H9 (cell line): ENCODE measurements around the gene ATP6V1G2. TPM values are rescaled to one million over a fixed set of nuclear protein-coding genes. Genes with fewer than 3 reads are reported as not detected.

ENCODE experiments used
- DNase-seq: peaks from one replicate; pipeline ENCODE4 v3.0.0-alpha.2; 2017
- H2AFZ ChIP-seq: one replicate; pipeline ENCODE4 v1.6.1; 2013; ENCODE audit warnings: mild to moderate bottlenecking, low read length, control low read depth, moderate library complexity
- H2AK5ac ChIP-seq: 2 replicates; pipeline ENCODE4 v1.6.1; 2013; ENCODE audit warnings: low read length, control low read depth, mixed read lengths; ENCODE audit not compliant: insufficient read length
- H2BK120ac ChIP-seq: one replicate; pipeline ENCODE4 v1.6.1; 2013; ENCODE audit warnings: low read depth, mild to moderate bottlenecking, low read length, control low read depth, inconsistent platforms; ENCODE audit not compliant: poor library complexity, severe bottlenecking
- H2BK12ac ChIP-seq: 2 replicates; pipeline ENCODE4 v1.6.1; 2013; ENCODE audit warnings: low read length, control low read depth, mixed read lengths, low read depth; ENCODE audit not compliant: insufficient read length
- H2BK15ac ChIP-seq: 2 replicates; pipeline ENCODE4 v1.6.1; 2013; ENCODE audit warnings: low read depth, low read length, control low read depth
- H2BK20ac ChIP-seq: one replicate; pipeline ENCODE4 v1.6.1; 2013; ENCODE audit warnings: low read depth, mild to moderate bottlenecking, low read length, control low read depth, inconsistent platforms; ENCODE audit not compliant: poor library complexity, severe bottlenecking
- H2BK5ac ChIP-seq: 2 replicates; pipeline ENCODE4 v1.6.1; 2013; ENCODE audit warnings: low read length, control low read depth, mixed read lengths; ENCODE audit not compliant: insufficient read length
- H3K14ac ChIP-seq: 2 replicates; pipeline ENCODE4 v1.6.1; 2013; ENCODE audit warnings: low read length, control low read depth; ENCODE audit not compliant: insufficient read depth
- H3K18ac ChIP-seq: 2 replicates; pipeline ENCODE4 v1.6.1; 2013; ENCODE audit warnings: low read depth, mild to moderate bottlenecking, mixed read lengths, low read length, control low read depth; ENCODE audit not compliant: insufficient read length
- H3K23ac ChIP-seq: 2 replicates; pipeline ENCODE4 v1.6.1; 2013; ENCODE audit warnings: low read length, control low read depth, mixed read lengths, low read depth; ENCODE audit not compliant: insufficient read length
- H3K23me2 ChIP-seq: 2 replicates; pipeline ENCODE4 v1.6.1; 2013; ENCODE audit warnings: low read depth, mild to moderate bottlenecking, mixed read lengths, low read length, control low read depth; ENCODE audit not compliant: insufficient read length, poor library complexity, severe bottlenecking
- H3K27ac ChIP-seq: 2 replicates; pipeline ENCODE4 v1.5.1; 2013; ENCODE audit warnings: low read length, control low read depth, mixed read lengths, low read depth; ENCODE audit not compliant: insufficient read length
- H3K27me3 ChIP-seq: 2 replicates; pipeline ENCODE4 v1.6.1; 2013; ENCODE audit warnings: low read length, control low read depth, inconsistent platforms; ENCODE audit not compliant: insufficient read depth
- H3K4ac ChIP-seq: 2 replicates; pipeline ENCODE4 v1.6.1; 2013; ENCODE audit warnings: low read depth, mild to moderate bottlenecking, control low read depth, inconsistent platforms, low read length, moderate library complexity
- H3K4me1 ChIP-seq: 2 replicates; pipeline ENCODE4 v1.6.1; 2013; ENCODE audit warnings: low read length, control low read depth, inconsistent platforms; ENCODE audit not compliant: insufficient read depth
- H3K4me2 ChIP-seq: 2 replicates; pipeline ENCODE4 v1.6.1; 2013; ENCODE audit warnings: low read length, control low read depth, mixed read lengths; ENCODE audit not compliant: insufficient read length, insufficient read depth
- H3K56ac ChIP-seq: 2 replicates; pipeline ENCODE4 v1.6.1; 2013; ENCODE audit warnings: low read depth, mild to moderate bottlenecking, mixed read lengths, low read length, control low read depth; ENCODE audit not compliant: insufficient read length
- H3K79me1 ChIP-seq: 2 replicates; pipeline ENCODE4 v1.6.1; 2013; ENCODE audit warnings: low read depth, mild to moderate bottlenecking, moderate library complexity, low read length, control low read depth, inconsistent platforms; ENCODE audit not compliant: insufficient read depth, poor library complexity, severe bottlenecking
- H3K79me2 ChIP-seq: 2 replicates; pipeline ENCODE4 v1.6.1; 2013; ENCODE audit warnings: low read length, control low read depth, inconsistent platforms; ENCODE audit not compliant: insufficient read depth
- H3K9ac ChIP-seq: 2 replicates; pipeline ENCODE4 v1.6.1; 2013; ENCODE audit warnings: low read length, control low read depth, mixed read lengths; ENCODE audit not compliant: insufficient read length; ENCODE audit errors: extremely low read depth
- H3K9me3 ChIP-seq: one replicate; pipeline ENCODE4 v1.6.1; 2013; ENCODE audit warnings: low read depth, low read length, inconsistent platforms; ENCODE audit not compliant: control insufficient read depth
- H3T11ph ChIP-seq: one replicate; pipeline ENCODE4 v1.6.1; 2013; ENCODE audit warnings: mild to moderate bottlenecking, low read length, control low read depth, inconsistent platforms
- H4K20me1 ChIP-seq: one replicate; pipeline ENCODE4 v1.6.1; 2013; ENCODE audit not compliant: control insufficient read depth, insufficient read length, insufficient read depth
- H4K5ac ChIP-seq: 2 replicates; pipeline ENCODE4 v1.6.1; 2013; ENCODE audit warnings: low read depth, mild to moderate bottlenecking, mixed read lengths, low read length, control low read depth; ENCODE audit not compliant: insufficient read length
- H4K8ac ChIP-seq: replicated peaks from 2 replicates; pipeline ENCODE4 v1.6.1; 2013; ENCODE audit warnings: low read length, control low read depth, mixed read lengths, low read depth; ENCODE audit not compliant: insufficient read length
- H4K91ac ChIP-seq: 2 replicates; pipeline ENCODE4 v1.6.1; 2013; ENCODE audit warnings: low read depth, mild to moderate bottlenecking, moderate library complexity, mixed read lengths, low read length, control low read depth; ENCODE audit not compliant: insufficient read length
- H3K27ac Mint-ChIP-seq, 3 experiments: 2 replicates in 2 of 3; 3 replicates in 1 of 3; pipeline ENCODE4 v1.8.0; 2020 to 2021; ENCODE audit warnings: mixed read lengths in 3 of 3, mild to moderate bottlenecking in 1 of 3, moderate library complexity in 1 of 3
- H3K27me3 Mint-ChIP-seq: 2 replicates; pipeline ENCODE4 v1.8.0; 2021; ENCODE audit warnings: low read depth, mild to moderate bottlenecking, moderate library complexity, mixed read lengths
- H3K36me3 Mint-ChIP-seq, 3 experiments: 2 replicates in 2 of 3; 3 replicates in 1 of 3; pipeline ENCODE4 v1.8.0; 2020 to 2021; ENCODE audit warnings: low read depth in 3 of 3, mixed read lengths in 3 of 3; ENCODE audit not compliant: insufficient read depth in 1 of 3
- H3K4me1 Mint-ChIP-seq, 2 experiments: 2 replicates each; pipeline ENCODE4 v1.8.0; 2020; ENCODE audit warnings: mixed read lengths in 2 of 2
- H3K4me3 Mint-ChIP-seq, 2 experiments: 2 replicates in 1 of 2; 3 replicates in 1 of 2; pipeline ENCODE4 v1.8.0; 2020 to 2021; ENCODE audit warnings: mild to moderate bottlenecking in 2 of 2, mixed read lengths in 2 of 2, moderate library complexity in 1 of 2
- H3K9me3 Mint-ChIP-seq, 2 experiments: 2 replicates in 1 of 2; 3 replicates in 1 of 2; pipeline ENCODE4 v1.8.0; 2020; ENCODE audit warnings: mild to moderate bottlenecking in 2 of 2, mixed read lengths in 2 of 2, moderate library complexity in 1 of 2
- WGBS: extraction: QIAGEN DNeasy Blood & Tissue Kit; methylation state at CpG from one replicate; pipeline ENCODE4 v1.1.7; 2013; ENCODE audit warnings: missing lambda C conversion rate, low lambda C conversion rate, mixed read lengths; ENCODE audit not compliant: insufficient read length; ENCODE audit errors: extremely low coverage; 5-methylcytosine and 5-hydroxymethylcytosine counted together
- total RNA-seq: library from RNA; stranded (reverse); gene quantifications from 2 replicates; pipeline ENCODE4 v1.2.1, GENCODE V29; 2021
- TF ChIP-seq, protein P1 (sequence below): fragments of 200-600 bp; sonication (generic); conservative IDR thresholded peaks from 3 replicates; pipeline ENCODE4 v1.8.0; 2021; ENCODE audit warnings: antibody characterized with exemption, mild to moderate bottlenecking

The ATP6V1G2 gene
- total RNA-seq, 1 experiment from 2014 or later, result 3.8 TPM

GRCh38 chr6:31541658-31542521, 4.5 kb downstream of the ATP6V1G2 start, which contains the start of gene DDX39B:
Gene DDX39B (minus strand): TSS chr6:31542003. CDS start chr6:31540532, 1,471 bp downstream.
- H3K27me3 Mint-ChIP-seq, result no peaks in the 10 kb centered on the region
- TF ChIP-seq, protein P1, sequence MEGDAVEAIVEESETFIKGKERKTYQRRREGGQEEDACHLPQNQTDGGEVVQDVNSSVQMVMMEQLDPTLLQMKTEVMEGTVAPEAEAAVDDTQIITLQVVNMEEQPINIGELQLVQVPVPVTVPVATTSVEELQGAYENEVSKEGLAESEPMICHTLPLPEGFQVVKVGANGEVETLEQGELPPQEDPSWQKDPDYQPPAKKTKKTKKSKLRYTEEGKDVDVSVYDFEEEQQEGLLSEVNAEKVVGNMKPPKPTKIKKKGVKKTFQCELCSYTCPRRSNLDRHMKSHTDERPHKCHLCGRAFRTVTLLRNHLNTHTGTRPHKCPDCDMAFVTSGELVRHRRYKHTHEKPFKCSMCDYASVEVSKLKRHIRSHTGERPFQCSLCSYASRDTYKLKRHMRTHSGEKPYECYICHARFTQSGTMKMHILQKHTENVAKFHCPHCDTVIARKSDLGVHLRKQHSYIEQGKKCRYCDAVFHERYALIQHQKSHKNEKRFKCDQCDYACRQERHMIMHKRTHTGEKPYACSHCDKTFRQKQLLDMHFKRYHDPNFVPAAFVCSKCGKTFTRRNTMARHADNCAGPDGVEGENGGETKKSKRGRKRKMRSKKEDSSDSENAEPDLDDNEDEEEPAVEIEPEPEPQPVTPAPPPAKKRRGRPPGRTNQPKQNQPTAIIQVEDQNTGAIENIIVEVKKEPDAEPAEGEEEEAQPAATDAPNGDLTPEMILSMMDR, result no peak
- Histone ChIP-seq H4K5ac (peak within 1 kb of the TSS; percentile 99), H4K8ac (peak within 1 kb of the TSS; percentile 85), H3K79me2 (peaks cover 31% of the 10 kb centered on the region), H2BK20ac (no peak within 1 kb of the TSS), H2BK15ac (no peak within 1 kb of the TSS), H3K4me2 (peak within 1 kb of the TSS; percentile 59), H3K14ac (peak within 1 kb of the TSS; percentile 64), H3K23ac (no peak within 1 kb of the TSS), H2BK120ac (peak within 1 kb of the TSS; percentile 87), H3K56ac (peak within 1 kb of the TSS; percentile 80), H3K9ac (peak within 1 kb of the TSS; percentile 100), H2AFZ (no peak within 1 kb of the TSS), H4K91ac (peak within 1 kb of the TSS; percentile 9), H2AK5ac (peak within 1 kb of the TSS; percentile 56), H2BK5ac (peak within 1 kb of the TSS; percentile 100), H3T11ph (peak within 1 kb of the TSS; percentile 91), H2BK12ac (peak within 1 kb of the TSS; percentile 82), H3K18ac (peak within 1 kb of the TSS; percentile 96), H3K27me3 (no peaks in the 10 kb centered on the region), H3K9me3 (no peaks in the 10 kb centered on the region), H3K23me2 (peaks cover 5% of the 10 kb centered on the region), H4K20me1 (no peaks in the 10 kb centered on the region), H3K4me1 (peaks cover 2% of the 10 kb centered on the region; the same call in 1 of the 2 replicates), H3K79me1 (peaks cover 5% of the 10 kb centered on the region), H3K27ac (peak within 1 kb of the TSS; percentile 96), H3K4ac (peak within 1 kb of the TSS; percentile 88; the same call in 1 of the 2 replicates)
- H3K36me3 Mint-ChIP-seq, result peaks cover 39 to 46% (median 46%) of the 10 kb centered on the region in 3 experiments
- peak within 1 kb of the TSS; percentile 98 to 99 for H3K4me3 Mint-ChIP-seq
- H3K27ac Mint-ChIP-seq, result peak within 1 kb of the TSS; percentile 99 to 100 (median 100)
- DNase-seq, result peak; percentile 96
- peaks cover 45 to 49% of the 10 kb centered on the region in 2 experiments for H3K4me1 Mint-ChIP-seq
- no peaks in the 10 kb centered on the region; a peak in 1 of 5 replicates for H3K9me3 Mint-ChIP-seq
- no CpG with 5 or more reads among the region's 43 CpGs for WGBS
